SK-N-SH (cell line): Measurements from ENCODE around the gene LRRC8E. TPM values are rescaled to one million over a fixed set of nuclear protein-coding genes. Genes with fewer than 3 reads are reported as not detected.

Experiments
- CTCF ChIA-PET: fragments of 300-600, 350-600 bp; formaldehyde crosslinking; extraction: SDS; loops from one replicate; lab custom pipeline; 2021; lab: Yijun Ruan, JAX
- POLR2A ChIA-PET: fragments of 350-600 bp; sonication (Branson Sonifier 250); formaldehyde crosslinking; extraction: SDS; loops from one replicate; lab custom pipeline; 2020; ENCODE audit warnings: antibody characterized with exemption, inconsistent platforms; lab: Yijun Ruan, JAX
- DNase-seq: peaks from one replicate; pipeline ENCODE4 v3.0.0; 2012
- H2AFZ ChIP-seq: fragments of 200-600 bp; sonication (generic); 2 replicates; pipeline ENCODE4 v1.8.1; 2016; ENCODE audit warnings: antibody characterized with exemption, mild to moderate bottlenecking, low read depth
- H3F3A ChIP-seq: fragments of 200-600 bp; sonication (generic); replicated peaks from 2 replicates; pipeline ENCODE3; 2016; ENCODE audit warnings: antibody characterized with exemption, mild to moderate bottlenecking; ENCODE audit not compliant: insufficient read depth
- H3K27ac ChIP-seq, 2 experiments: fragments of 200-500 bp in 1 of 2; fragments of 200-600 bp in 1 of 2; sonication (Bioruptor generic) in 1 of 2; sonication (generic), shearing (Covaris generic) in 1 of 2; 2 replicates each; pipeline versions ENCODE4 v1.5.1 to v1.6.1; 2014 to 2016; ENCODE audit warnings: low read depth in 2 of 2, inconsistent platforms in 1 of 2, low read length in 1 of 2, mild to moderate bottlenecking in 1 of 2, mixed read lengths in 1 of 2
- H3K27me3 ChIP-seq: fragments of 200-600 bp; sonication (generic), shearing (Covaris generic); 2 replicates; pipeline ENCODE4 v1.6.1; 2016; ENCODE audit warnings: mixed run types; ENCODE audit not compliant: insufficient read depth
- H3K36me3 ChIP-seq, 2 experiments: fragments of 200-500 bp in 1 of 2; fragments of 200-600 bp in 1 of 2; sonication (Bioruptor generic) in 1 of 2; sonication (generic) in 1 of 2; replicated peaks in 1 of 2; 2 replicates each; pipeline versions ENCODE3 to v1.5.1; 2014 to 2016; ENCODE audit warnings: low read length in 1 of 2, mild to moderate bottlenecking in 1 of 2; ENCODE audit not compliant: insufficient read depth in 2 of 2, control insufficient read depth in 1 of 2
- H3K4me1 ChIP-seq, 2 experiments: fragments of 200-500 bp in 1 of 2; fragments of 200-600 bp in 1 of 2; sonication (Bioruptor generic) in 1 of 2; sonication (generic), shearing (Covaris generic) in 1 of 2; 2 replicates each; pipeline versions ENCODE4 v1.5.1 to v1.6.1; 2014 to 2016; ENCODE audit warnings: low read depth in 1 of 2, low read length in 1 of 2, mixed run types in 1 of 2; ENCODE audit not compliant: insufficient read depth in 2 of 2, control insufficient read depth in 1 of 2
- H3K4me2 ChIP-seq: fragments of 200-600 bp; sonication (generic), shearing (Covaris generic); 2 replicates; pipeline ENCODE4 v1.6.1; 2017; ENCODE audit warnings: mixed run types
- H3K4me3 ChIP-seq, 2 experiments: fragments of 200-500 bp in 1 of 2; fragments of 200-600 bp in 1 of 2; sonication (Bioruptor generic) in 1 of 2; sonication (generic), shearing (Covaris generic) in 1 of 2; 2 replicates each; pipeline versions ENCODE4 v1.5.1 to v1.8.1; 2014 to 2016; ENCODE audit warnings: low read depth in 2 of 2, inconsistent platforms in 1 of 2, low read length in 1 of 2, mild to moderate bottlenecking in 1 of 2, mixed read lengths in 1 of 2, moderate library complexity in 1 of 2
- H3K79me2 ChIP-seq: fragments of 200-600 bp; sonication (generic); 2 replicates; pipeline ENCODE4 v1.8.1; 2017; ENCODE audit warnings: mild to moderate bottlenecking; ENCODE audit not compliant: insufficient read depth
- H3K9ac ChIP-seq: fragments of 200-600 bp; sonication (generic); 2 replicates; pipeline ENCODE4 v1.6.1; 2017; ENCODE audit warnings: mixed run types
- H3K9me2 ChIP-seq: fragments of 200-600 bp; sonication (generic); 2 replicates; pipeline ENCODE4 v1.6.1; 2017; ENCODE audit warnings: mixed run types
- H3K9me3 ChIP-seq: fragments of 200-600 bp; sonication (generic); 2 replicates; pipeline ENCODE4 v1.6.1; 2017; ENCODE audit warnings: mixed run types, mild to moderate bottlenecking, moderate library complexity
- H4K20me1 ChIP-seq: fragments of 200-600 bp; sonication (generic); 2 replicates; pipeline ENCODE4 v1.6.1; 2017; ENCODE audit warnings: mild to moderate bottlenecking, mixed run types; ENCODE audit not compliant: insufficient read depth
- CTCF ChIP-seq: fragments of 200-600 bp; sonication (generic); IDR thresholded peaks from 2 replicates; pipeline ENCODE4 v1.6.1; 2017; ENCODE audit warnings: antibody characterized with exemption, mild to moderate bottlenecking, moderate library complexity
- ELF1 ChIP-seq: IDR thresholded peaks from 2 replicates; pipeline ENCODE4 v1.4.0; 2012
- GATA2 ChIP-seq: sonication (generic); formaldehyde crosslinking; IDR thresholded peaks from 2 replicates; pipeline ENCODE4 v1.5.0; 2020; ENCODE audit warnings: mild to moderate bottlenecking, missing genetic modification reagents
- IRF3 ChIP-seq: fragments of 150-350 bp; IDR thresholded peaks from 2 replicates; pipeline ENCODE4 v1.6.1; 2016; ENCODE audit warnings: mild to moderate bottlenecking, low read depth, low read length
- MAX ChIP-seq: IDR thresholded peaks from 2 replicates; pipeline ENCODE4 v1.4.0; 2012; ENCODE audit warnings: low read depth
- MXI1 ChIP-seq: IDR thresholded peaks from 2 replicates; pipeline ENCODE4 v1.6.1; 2012; ENCODE audit warnings: mild to moderate bottlenecking, low read depth, low read length, improper control_type of control experiment
- NFIC ChIP-seq: IDR thresholded peaks from 2 replicates; pipeline ENCODE4 v1.4.0; 2012; ENCODE audit warnings: borderline replicate concordance
- NRF1 ChIP-seq: IDR thresholded peaks from 2 replicates; pipeline ENCODE4 v1.6.1; 2012; ENCODE audit warnings: low read depth, mild to moderate bottlenecking, low read length
- PBX3 ChIP-seq: IDR thresholded peaks from 2 replicates; pipeline ENCODE4; 2012
- POLR2AphosphoS5 ChIP-seq: IDR thresholded peaks from 2 replicates; pipeline ENCODE4 v1.6.1; 2012; ENCODE audit warnings: low read depth, low read length
- RXRA ChIP-seq: IDR thresholded peaks from 2 replicates; pipeline ENCODE4 v1.4.0; 2012; ENCODE audit warnings: low read depth, mild to moderate bottlenecking, borderline replicate concordance
- SMC3 ChIP-seq: IDR thresholded peaks from 2 replicates; pipeline ENCODE4 v1.6.1; 2012; ENCODE audit warnings: low read depth, low read length, improper control_type of control experiment
- TAF1 ChIP-seq: IDR thresholded peaks from 2 replicates; pipeline ENCODE4 v1.6.1; 2012; ENCODE audit warnings: low read depth, mild to moderate bottlenecking, low read length, moderate library complexity, borderline replicate concordance
- TCF12 ChIP-seq: IDR thresholded peaks from 2 replicates; pipeline ENCODE4 v1.4.0; 2012
- TEAD4 ChIP-seq: IDR thresholded peaks from 2 replicates; pipeline ENCODE4 v1.4.0; 2012; ENCODE audit warnings: mild to moderate bottlenecking, borderline replicate concordance; ENCODE audit not compliant: insufficient read depth
- YY1 ChIP-seq: IDR thresholded peaks from 2 replicates; pipeline ENCODE4 v1.4.0; 2012; ENCODE audit warnings: low read depth, mild to moderate bottlenecking
- ZBTB33 ChIP-seq: IDR thresholded peaks from 2 replicates; pipeline ENCODE4 v1.4.0; 2012; ENCODE audit warnings: low read depth, borderline replicate concordance
- WGBS: methylation state at CpG from one replicate; pipeline ENCODE4 v1.1.6; 2017; ENCODE audit warnings: low lambda C conversion rate; 5-methylcytosine and 5-hydroxymethylcytosine counted together
- polyA plus RNA-seq, 3 experiments: library from polyadenylated mRNA; depleted of rRNA; stranded (reverse); fragments of >200 nt; gene quantifications; 2 replicates each; pipeline ENCODE4 v1.2.3, GENCODE V29; 2012

The LRRC8E gene
- polyA plus RNA-seq, 1 of the 3 experiments (the other 2 are of a cell fraction): 0.02 TPM

GRCh38 chr19:7926021-7926726, 37.9 kb downstream of the LRRC8E start, which contains the start of gene CTXN1:
TSS of gene CTXN1 (minus strand) at chr19:7926135. CDS start at chr19:7925538, 597 bp downstream.
- Histone ChIP-seq H4K20me1 (peaks cover 36% of the 10 kb centered on the region), H3K27me3 (no peaks in the 10 kb centered on the region), H3K9me2 (no peaks in the 10 kb centered on the region), H3F3A (peaks cover 37% of the 10 kb centered on the region), H3K4me1 (peaks cover 47 to 60% of the 10 kb centered on the region in 2 experiments), H3K79me2 (peaks cover 22% of the 10 kb centered on the region; the same call in 1 of the 2 replicates), H3K9me3 (no peaks in the 10 kb centered on the region), H3K9ac (peak within 1 kb of the TSS; percentile 63; the same call in 1 of the 2 replicates), H3K27ac (peak within 1 kb of the TSS; percentile 52 to 81; a peak in 3 of 4 replicates), H3K36me3 (peaks cover 11 to 28% of the 10 kb centered on the region in 2 experiments)
- POLR2A ChIA-PET: interaction anchor here (0.6 to 1.0 kb wide), 2 partner anchors 18 to 174 kb away, joined by 5 to 6 read pairs; partner anchors contain the start of gene TIMM44
- peak; percentile 94 for DNase-seq
- TF ChIP-seq NRF1: peak; percentile 66
- 0 out of 2 replicates have a peak, but pooled peaks have one; percentile 5 for TF ChIP-seq MXI1
- TF ChIP-seq TEAD4: no peak
- peak; percentile 44; the same call in 1 of the 2 replicates for TF ChIP-seq POLR2AphosphoS5
- TF ChIP-seq, all 33 proteins: peak for 3
- H3K4me3 ChIP-seq: peak within 1 kb of the TSS; percentile 68 to 72
- WGBS: 24% methylated on average over 9 of the region's 65 CpGs
- CTCF ChIA-PET: interaction anchor here (1.7 to 6.7 kb wide), 4 partner anchors 8 to 73 kb away, joined by 7 to 69 read pairs (median 10); partner anchors contain the start of gene TIMM44
- no peak within 1 kb of the TSS; the same call in 1 of the 2 replicates for H2AFZ ChIP-seq
- H3K4me2 ChIP-seq: peak within 1 kb of the TSS; percentile 88

- Histone ChIP-seq H3F3A (peaks cover 37% of the 10 kb centered on the region), H3K27me3 (no peaks in the 10 kb centered on the region), H3K9me2 (no peaks in the 10 kb centered on the region), H3K9me3 (no peaks in the 10 kb centered on the region), H3K4me1 (peaks cover 39 to 52% of the 10 kb centered on the region in 2 experiments), H3K4me3 (no peak overlapping the region; a peak in 1 of 4 replicates), H3K79me2 (peaks cover 14% of the 10 kb centered on the region; the same call in 1 of the 2 replicates), H3K4me2 (peak overlapping the region; percentile 90), H3K36me3 (peaks cover 11 to 29% of the 10 kb centered on the region in 2 experiments), H2AFZ (no peak overlapping the region; the same call in 1 of the 2 replicates), H3K27ac (peak overlapping the region; percentile 91 to 99; a peak in 2 of 4 replicates), H3K9ac (0 out of 2 replicates have a peak overlapping the region, but pooled peaks have one; percentile 52), H4K20me1 (peaks cover 29% of the 10 kb centered on the region)
- ChIA-PET CTCF (interaction anchor here (1.3 to 6.7 kb wide), 5 partner anchors 9 to 74 kb away, joined by 3 to 69 read pairs (median 8); partner anchors contain the start of gene TIMM44), POLR2A (interaction anchor here (0.6 to 1.0 kb wide), 2 partner anchors 17 to 173 kb away, joined by 5 to 6 read pairs; partner anchors contain the start of gene TIMM44)
- peak; percentile 36 for DNase-seq
- WGBS: 74% methylated on average over 14 of the region's 32 CpGs
- no peak for TF ChIP-seq IRF3
- no peak for TF ChIP-seq ELF1
- no peak for TF ChIP-seq TAF1
- no peak for TF ChIP-seq GATA2 (CRISPR knock-in tag)
- no peak for TF ChIP-seq RXRA
- TF ChIP-seq YY1: no peak
- TF ChIP-seq TCF12: no peak
- no peak for TF ChIP-seq SMC3
- TF ChIP-seq MAX: no peak
- no peak for TF ChIP-seq NFIC
- TF ChIP-seq ZBTB33: no peak
- TF ChIP-seq TEAD4: no peak
- TF ChIP-seq MXI1: no peak
- no peak for TF ChIP-seq CTCF
- no peak for TF ChIP-seq PBX3
These were observed 38.7 kb downstream of the LRRC8E start for GRCh38 chr19:7926727-7927604.
